NCI-H446 (cell line): ENCODE measurements around the gene JADE2.
"Not testable (repeated sequence)": the region's sequence is repeated elsewhere in the genome, so short reads cannot be mapped to it uniquely, and the experiment has no call there.

Experiments
- DNase-seq, 2 experiments: peaks; one replicate each; lab custom pipeline; 2025; lab: John Stamatoyannopoulos, UW

JADE2 gene

GRCh38 chr5:134524826-134525682 lies at the start of gene JADE2:
Gene JADE2, plus strand, starts transcription at chr5:134525670. Its CDS starts 10,188 bp downstream, at chr5:134535858.
- DNase-seq, result peak; percentile 22 to 71

- no peak for DNase-seq
These were observed 47.8 kb upstream of the JADE2 start for GRCh38 chr5:134477462-134478245.

DNA sequence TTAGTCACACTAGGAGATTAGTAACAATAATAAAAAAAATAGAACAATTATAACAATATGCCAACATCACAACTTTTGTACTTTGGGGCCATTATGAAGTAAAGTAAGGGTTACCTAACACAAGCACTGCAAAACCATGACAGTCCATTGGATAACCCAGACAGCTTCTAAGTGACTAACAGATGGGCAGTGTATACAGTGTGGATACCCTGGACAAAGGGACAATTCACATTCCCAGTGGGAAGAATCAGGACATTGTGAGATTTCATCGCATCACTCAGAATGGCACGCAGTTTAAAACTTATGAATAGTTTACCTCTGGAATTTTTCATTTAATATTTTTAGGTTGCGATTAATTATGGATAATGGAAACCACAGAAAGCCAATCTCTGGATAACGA lies 45.6 kb upstream of the JADE2 start:
- no peak for DNase-seq

DNA sequence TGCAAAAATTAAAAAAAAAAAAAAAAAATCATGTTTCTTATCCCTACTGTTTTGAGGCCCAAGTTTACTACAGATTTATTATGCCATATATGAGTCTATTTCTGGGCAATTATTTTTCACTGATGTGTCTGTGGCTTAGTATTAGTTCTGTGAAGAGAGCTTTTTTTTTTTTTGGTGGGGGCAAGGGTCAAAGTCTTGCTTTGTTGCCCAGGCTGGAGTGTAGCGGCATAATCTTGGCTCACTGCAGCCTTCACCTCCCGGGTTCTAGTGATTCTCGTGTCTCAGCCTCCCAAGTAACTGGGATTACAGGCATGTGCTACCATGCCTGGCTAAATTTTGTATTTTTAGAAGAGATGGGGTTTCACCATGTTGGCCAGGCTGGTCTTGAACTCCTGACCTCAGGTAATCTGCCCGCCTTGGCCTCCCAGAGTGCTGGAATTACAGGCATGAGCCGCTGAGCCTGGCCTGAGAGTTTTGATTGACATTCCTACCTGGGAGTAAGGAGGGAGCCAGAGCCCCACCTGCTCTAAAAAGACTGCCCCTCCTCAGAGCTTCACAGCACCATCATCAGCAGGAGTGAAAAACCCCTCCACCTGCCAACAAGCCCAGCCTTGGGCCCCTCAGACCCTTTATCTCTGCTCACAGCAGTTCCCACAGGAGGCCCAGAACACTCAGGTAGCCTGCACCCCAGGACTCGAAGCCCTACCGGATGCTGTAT lies 36.1 kb upstream of the JADE2 start:
- DNase-seq, result no peak

DNA sequence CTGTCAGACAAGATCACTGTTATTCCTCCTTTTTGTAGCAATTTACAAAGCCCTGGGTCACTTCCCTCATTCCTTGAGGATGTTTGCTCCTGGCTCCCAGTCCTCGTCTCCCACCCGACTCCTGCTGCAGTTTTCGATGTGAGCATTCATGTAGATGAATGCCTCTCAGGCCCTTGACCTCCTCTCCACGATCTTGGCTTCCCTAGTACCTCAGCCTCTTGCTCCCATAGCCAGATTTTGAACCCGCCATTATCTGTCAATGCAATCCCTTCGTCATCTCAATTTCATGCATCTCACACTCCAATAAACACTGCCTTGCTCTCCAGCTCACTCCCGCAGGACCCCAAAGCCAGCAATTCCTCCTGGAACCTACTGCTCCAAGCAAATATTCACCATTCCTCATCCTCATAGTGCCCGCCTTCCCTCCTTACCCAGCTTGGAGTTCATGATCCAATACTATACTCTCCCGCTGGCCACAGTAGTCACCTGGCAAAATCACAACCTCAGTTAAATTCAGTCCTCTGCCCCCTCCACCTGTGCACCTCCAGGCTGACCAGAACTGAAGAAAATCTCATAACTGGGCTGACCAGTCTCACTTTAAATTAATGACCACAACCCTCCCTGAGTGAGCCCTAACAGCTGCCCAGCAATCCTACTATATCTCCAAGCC lies 35.1 kb upstream of the JADE2 start:
- no peak for DNase-seq

- no peak for DNase-seq
These were observed 34.6 kb upstream of the JADE2 start for GRCh38 chr5:134490925-134491271.

- no peak for DNase-seq
These were observed 33.5 kb upstream of the JADE2 start for GRCh38 chr5:134491841-134492442.

DNA sequence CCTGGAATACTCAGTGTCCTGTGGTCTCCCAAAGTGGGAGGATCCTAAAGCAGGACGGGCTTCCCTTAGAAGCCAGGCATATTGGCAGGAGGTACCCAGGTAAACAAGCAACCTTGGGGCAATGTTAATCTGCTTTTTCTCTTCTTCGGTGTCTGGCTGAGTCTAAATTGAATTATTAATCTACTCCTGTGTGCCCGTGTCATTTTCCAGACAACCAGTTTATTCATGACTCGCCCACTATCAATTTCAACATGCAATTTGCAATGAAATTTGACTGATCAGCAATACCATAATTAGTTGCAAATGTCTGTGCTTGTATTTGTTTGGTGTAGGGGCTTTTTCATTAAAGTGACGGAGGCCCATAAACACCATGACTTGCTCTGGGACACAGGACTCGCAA lies 32.9 kb upstream of the JADE2 start:
- no peak for DNase-seq

DNA sequence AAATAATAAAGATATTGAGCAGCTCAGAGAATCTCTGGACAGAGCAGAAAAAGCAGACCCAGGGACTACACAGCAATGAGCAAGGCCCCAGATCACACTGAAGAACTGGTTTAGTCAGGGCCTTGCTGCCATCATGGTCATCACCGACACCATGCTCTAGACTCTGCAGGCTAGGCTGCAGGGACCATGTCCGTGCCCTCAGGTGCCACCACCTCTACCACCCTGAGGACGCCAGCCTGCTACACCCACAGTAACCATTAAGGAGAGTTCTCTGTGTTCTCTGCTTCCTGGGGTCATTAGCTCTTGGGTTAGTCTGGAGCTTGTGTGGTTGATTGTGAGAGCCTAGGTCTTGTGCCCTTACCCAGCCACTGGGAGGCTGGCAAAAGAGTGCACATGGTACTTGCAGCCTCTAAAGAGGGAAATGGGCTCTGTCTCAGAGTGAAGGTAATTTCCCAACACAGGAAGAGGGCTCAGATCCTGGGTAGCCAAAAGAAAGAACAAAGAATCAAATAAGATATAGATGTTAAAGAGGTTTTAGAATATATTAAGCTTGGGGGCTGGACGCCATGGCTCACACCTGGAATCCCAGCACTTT lies 31.9 kb upstream of the JADE2 start:
- DNase-seq, result no peak

GRCh38 chr5:134494780-134495179 lies 30.7 kb upstream of the JADE2 start:
- no peak for DNase-seq

- not testable (repeated sequence) for DNase-seq
These were observed 25.6 kb upstream of the JADE2 start for GRCh38 chr5:134499905-134500304.

DNA sequence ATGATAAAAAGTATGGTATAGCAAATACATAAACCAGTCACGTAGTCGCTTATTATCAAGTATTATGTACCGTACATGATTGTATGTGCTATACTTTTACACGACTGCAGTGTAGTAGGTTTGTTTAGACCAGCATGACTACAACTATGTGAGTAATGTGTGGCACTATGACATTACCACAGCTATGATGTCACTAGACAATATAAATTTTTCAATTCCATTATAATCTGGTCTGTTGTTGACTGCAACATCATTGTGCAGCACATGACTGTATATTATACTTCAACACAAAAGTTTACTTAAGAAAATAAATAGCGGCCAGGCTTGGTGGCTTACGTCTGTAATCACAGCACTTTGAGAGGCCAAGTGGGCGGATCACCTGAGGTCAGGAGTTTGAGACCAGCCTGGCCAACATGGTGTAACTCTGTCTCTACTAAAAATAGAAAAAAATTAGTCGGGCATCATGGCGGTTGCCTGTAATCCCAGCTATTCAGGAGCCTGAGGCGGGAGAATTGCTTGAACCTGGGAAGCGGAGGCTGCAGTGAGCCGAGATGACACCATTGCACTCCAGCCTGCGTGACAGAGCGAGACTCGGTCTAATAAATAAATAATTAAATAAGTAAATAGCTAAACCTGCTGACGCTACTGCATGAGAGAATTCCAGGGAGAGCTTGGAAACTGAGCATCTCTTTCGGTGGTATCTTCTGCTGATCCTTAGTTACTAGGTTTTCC lies 24.6 kb upstream of the JADE2 start:
- DNase-seq, result no peak

- DNase-seq, result no peak
These were observed 23.2 kb upstream of the JADE2 start for GRCh38 chr5:134502259-134502658.

GRCh38 chr5:134503088-134503936 lies 22.2 kb upstream of the JADE2 start:
- DNase-seq, result no peak

- DNase-seq, result no peak
These were observed 21.5 kb upstream of the JADE2 start for GRCh38 chr5:134503937-134504437.

DNA sequence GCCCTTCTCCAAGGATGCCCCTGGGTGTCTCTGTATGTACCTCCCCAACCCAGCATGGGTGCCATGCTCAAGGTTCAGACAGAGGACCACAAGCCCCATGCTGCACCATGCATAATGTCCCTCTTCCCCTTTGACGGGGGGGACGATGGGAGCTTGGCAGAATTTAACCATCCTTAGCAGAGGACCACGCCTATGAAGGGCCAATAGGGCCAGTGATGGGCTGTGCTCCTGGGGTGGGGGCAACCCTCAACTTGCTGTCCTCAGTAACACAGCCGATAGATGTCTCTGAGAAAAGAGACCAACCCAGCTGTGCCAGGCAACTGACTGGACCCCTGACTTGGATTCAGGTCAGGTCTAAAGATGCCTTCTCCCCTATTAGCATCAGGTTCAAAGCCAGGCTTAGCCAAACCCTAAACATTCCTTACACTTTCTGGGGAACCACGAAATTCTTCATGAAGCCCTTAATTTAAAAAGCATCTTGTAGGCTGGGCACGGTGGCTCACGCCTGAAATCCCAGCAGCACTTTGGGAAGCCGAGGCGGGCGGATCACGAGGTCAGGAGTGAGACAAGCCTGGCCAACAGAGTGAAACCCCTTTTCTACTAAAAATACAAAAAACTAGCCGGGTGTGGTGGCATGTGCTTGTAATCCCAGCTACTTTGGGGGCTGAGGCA lies 20.7 kb upstream of the JADE2 start:
- no peak for DNase-seq

GRCh38 chr5:134506054-134507039 lies 19.1 kb upstream of the JADE2 start:
- no peak for DNase-seq

GRCh38 chr5:134507452-134507851 lies 18.0 kb upstream of the JADE2 start:
- DNase-seq, result no peak
